ENCODE results near the gene PDK1.

PDK1 gene

DNA sequence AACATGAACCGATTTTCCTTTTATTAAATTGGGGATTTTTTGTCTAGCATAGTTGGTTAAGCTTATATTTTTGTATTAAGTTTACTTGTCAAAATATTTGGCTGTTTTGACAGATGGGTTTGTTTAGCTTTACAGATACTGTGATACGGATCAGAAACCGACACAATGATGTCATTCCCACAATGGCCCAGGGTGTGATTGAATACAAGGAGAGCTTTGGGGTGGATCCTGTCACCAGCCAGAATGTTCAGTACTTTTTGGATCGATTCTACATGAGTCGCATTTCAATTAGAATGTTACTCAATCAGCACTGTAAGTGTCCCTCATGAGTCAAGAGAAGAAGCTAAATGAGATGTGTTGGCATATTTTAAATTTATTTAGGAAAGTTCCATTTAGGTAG lies 8.5 kb downstream of the PDK1 start:
- no peak overlapping the region for H3K27ac ChIP-seq
- TF ChIP-seq, protein P1, sequence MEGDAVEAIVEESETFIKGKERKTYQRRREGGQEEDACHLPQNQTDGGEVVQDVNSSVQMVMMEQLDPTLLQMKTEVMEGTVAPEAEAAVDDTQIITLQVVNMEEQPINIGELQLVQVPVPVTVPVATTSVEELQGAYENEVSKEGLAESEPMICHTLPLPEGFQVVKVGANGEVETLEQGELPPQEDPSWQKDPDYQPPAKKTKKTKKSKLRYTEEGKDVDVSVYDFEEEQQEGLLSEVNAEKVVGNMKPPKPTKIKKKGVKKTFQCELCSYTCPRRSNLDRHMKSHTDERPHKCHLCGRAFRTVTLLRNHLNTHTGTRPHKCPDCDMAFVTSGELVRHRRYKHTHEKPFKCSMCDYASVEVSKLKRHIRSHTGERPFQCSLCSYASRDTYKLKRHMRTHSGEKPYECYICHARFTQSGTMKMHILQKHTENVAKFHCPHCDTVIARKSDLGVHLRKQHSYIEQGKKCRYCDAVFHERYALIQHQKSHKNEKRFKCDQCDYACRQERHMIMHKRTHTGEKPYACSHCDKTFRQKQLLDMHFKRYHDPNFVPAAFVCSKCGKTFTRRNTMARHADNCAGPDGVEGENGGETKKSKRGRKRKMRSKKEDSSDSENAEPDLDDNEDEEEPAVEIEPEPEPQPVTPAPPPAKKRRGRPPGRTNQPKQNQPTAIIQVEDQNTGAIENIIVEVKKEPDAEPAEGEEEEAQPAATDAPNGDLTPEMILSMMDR (conservative IDR thresholded peaks at IDR 0.05) = no peak

DNA sequence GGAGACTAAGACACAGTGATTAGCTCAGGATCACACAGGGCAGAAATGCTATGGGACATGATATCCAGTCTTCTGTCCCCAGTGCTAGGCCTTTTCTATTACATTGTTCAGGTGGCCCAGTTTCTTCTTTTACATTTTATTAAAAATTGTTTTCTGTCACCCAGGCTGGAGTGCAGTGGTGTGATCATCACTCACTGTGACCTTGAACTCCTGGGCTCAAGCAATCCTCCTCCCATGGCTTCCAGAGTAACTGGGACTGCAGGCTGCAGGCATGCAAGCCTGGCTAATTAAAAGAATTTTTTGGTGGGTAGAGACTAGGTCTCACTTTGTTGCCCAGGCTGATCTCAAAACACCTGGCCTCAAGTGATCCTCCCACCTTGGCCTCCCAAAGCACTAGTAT lies 15.4 kb downstream of the PDK1 start:
- TF ChIP-seq, protein P1 (conservative IDR thresholded peaks at IDR 0.05) = no peak
- no peak overlapping the region for H3K27ac ChIP-seq

DNA sequence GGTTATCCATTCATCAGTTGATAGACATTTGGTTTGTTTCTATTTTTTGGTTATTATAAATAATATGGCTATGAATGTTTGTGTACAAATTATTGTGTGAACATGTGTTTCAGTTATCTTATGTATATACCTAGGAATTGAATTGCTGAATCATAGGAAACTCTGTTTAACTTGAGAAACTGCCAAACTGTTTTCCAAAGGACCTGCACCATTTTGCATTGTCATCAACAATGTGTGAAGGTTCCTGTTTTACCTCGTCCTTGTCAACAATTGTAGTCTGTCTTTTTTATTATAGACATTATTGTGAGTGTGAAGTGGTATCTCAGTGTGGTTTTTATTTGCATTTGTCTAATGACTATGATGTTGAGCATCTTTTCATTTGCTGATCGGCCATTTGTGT lies 17.1 kb downstream of the PDK1 start:
- TF ChIP-seq, protein P1 (conservative IDR thresholded peaks at IDR 0.05) = no peak
- no peak overlapping the region for H3K27ac ChIP-seq

DNA sequence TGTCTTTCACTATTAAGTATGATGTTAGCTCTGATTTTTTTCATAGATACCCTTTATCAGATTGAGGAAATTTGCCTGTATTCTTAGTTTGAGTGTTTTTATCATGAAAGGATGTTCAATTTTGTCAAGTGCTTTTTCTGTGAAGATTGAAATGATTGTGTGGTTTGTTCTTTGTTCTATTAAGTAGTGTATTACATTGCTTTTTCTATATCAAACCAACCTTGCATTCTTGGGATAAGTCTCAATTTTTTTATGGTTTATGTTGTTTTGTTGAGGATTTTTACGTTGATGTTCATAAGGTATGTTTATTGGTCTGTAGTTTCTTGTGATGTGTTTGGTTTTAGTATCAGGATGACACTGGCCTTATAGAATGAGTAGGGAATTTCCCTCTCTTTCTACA lies 19.1 kb downstream of the PDK1 start:
- H3K27ac ChIP-seq = no peak overlapping the region
- TF ChIP-seq, protein P1 (conservative IDR thresholded peaks at IDR 0.05) = no peak

DNA sequence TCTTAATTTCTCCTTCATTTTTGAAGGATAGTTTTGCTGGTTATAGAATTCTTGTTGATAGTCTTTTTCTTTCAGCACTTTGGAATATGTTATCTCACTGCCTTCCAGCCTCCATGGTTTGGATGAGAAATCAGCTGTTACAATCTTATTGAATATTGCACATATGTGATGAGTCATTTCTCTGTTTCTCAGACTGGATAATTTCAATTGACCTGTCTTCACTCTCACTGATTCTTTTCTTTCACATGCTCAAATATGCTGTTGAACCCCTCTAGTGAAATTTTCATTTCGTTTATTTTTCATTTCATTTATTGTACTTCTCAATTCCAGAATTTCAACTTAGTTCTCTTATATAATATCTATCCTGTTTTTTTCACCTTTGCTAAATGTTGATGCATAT lies 22.2 kb downstream of the PDK1 start:
- TF ChIP-seq, protein P1 (conservative IDR thresholded peaks at IDR 0.05) = no peak
- no peak overlapping the region for H3K27ac ChIP-seq

DNA sequence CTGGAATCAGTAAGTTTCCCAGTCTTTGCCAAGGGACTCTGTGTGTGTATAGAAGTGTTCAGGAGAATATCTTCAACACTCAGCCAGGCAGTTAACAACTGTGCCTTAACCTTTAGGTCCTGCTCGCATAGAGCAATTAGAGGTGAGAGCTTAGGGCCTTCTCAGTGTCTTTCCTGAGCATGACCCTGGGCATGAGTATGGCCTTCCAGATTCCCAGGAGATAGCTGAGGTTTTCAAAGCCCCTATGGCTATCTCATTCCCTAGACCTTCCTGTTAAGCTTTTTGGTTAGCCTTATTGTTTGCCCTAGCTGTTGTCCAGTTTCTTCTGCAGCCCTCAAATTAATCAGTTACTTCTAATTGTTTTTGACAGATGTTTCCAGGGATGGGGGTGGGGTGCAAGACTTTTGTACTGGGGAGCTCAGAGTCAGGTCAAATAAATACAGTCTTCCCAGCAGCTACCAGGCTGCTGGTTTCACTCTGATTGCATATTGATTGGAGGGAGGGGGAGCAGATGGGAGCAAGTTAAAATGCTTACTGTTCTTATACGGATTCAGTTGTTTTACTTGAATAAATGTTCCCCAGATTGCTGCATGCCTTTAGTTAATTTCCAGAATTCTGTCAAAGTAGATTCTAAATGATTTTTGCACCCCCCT lies 23.1 kb downstream of the PDK1 start:
- H3K27ac ChIP-seq = no peak overlapping the region
- TF ChIP-seq, protein P1 (conservative IDR thresholded peaks at IDR 0.05) = no peak

DNA sequence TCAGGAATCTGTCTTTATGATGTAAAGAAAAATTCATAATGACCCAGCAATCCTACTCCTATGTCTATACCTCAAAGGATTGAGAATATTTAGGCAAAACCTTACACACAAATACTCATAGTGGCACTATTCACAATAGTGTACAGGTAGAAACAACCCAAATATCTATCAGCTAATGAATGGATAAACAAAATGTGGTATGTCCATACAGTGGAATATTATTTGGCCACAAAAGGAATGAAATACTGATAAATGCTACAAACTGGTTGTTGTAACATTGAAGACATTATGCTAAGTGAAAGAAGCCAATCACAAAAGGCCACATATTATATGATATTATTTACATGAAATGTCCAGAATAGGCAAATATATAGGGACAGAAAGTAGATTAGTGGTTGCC lies 24.7 kb downstream of the PDK1 start:
- no peak overlapping the region for H3K27ac ChIP-seq
- TF ChIP-seq, protein P1 (conservative IDR thresholded peaks at IDR 0.05) = no peak

Measured in VCaP (cell line).